Transverse colon (tissue), 4 donors: ENCODE measurements around the gene CLEC18C. TPM values are rescaled to one million over a fixed set of nuclear protein-coding genes. Genes with fewer than 3 reads are reported as not detected.

Experiments
- DNase-seq: peaks from one replicate; pipeline ENCODE4 v3.0.0-alpha.2; 2019
- H3K27ac ChIP-seq, 4 donors: fragments of 200-600 bp; sonication (generic); 2 replicates each; pipeline ENCODE4 v1.5.1; 2016 to 2018; ENCODE audit warnings: inconsistent platforms in 4 of 4
- H3K27me3 ChIP-seq: fragments of 200-600 bp; sonication (generic); 2 replicates; pipeline ENCODE4 v1.5.1; 2017; ENCODE audit warnings: inconsistent platforms
- H3K36me3 ChIP-seq, 4 donors: fragments of 200-600 bp; sonication (generic); 2 replicates each; pipeline ENCODE4 v1.5.1; 2017 to 2019; ENCODE audit warnings: inconsistent platforms in 4 of 4
- H3K4me1 ChIP-seq, 4 donors: fragments of 200-600 bp; sonication (generic); 2 replicates each; pipeline ENCODE4 v1.5.1; 2017 to 2020; ENCODE audit warnings: inconsistent platforms in 4 of 4
- H3K4me3 ChIP-seq, 4 donors: fragments of 200-600 bp; sonication (generic); 1 replicate in 1 of 4; 2 replicates in 3 of 4; pipeline versions ENCODE4 v1.5.1 to v1.6.1; 2017 to 2019; ENCODE audit warnings: inconsistent platforms in 4 of 4
- H3K9me3 ChIP-seq, 2 donors: fragments of 200-600 bp; sonication (generic); 2 replicates each; pipeline ENCODE4 v1.5.1; 2017 to 2019; ENCODE audit warnings: inconsistent platforms in 2 of 2
- EP300 ChIP-seq: sonication (generic); formaldehyde crosslinking; IDR thresholded peaks from one replicate; pipeline ENCODE4 v1.6.1; 2017; ENCODE audit warnings: antibody characterized with exemption, low read depth
- POLR2A ChIP-seq: fragments of 450-650 bp; IDR thresholded peaks from one replicate; pipeline ENCODE4 v1.6.1; 2016; ENCODE audit warnings: antibody characterized with exemption, mild to moderate bottlenecking, moderate library complexity
- POLR2AphosphoS5 ChIP-seq, 3 donors: sonication (generic); formaldehyde crosslinking; IDR thresholded peaks; one replicate each; pipeline ENCODE4 v1.6.1; 2016; ENCODE audit warnings: antibody characterized with exemption in 3 of 3
- WGBS, 2 donors: methylation state at CpG; one replicate each; pipeline ENCODE4 v1.1.5; 2018; ENCODE audit warnings: low coverage in 1 of 2; 5-methylcytosine and 5-hydroxymethylcytosine counted together
- in situ Hi-C, 4 donors: fragments of 200-750 bp; cut with MboI; loops; one replicate each; pipeline versions ENCODE4 v1.15.0 to v1.15.1; 2017; ENCODE audit warnings: low sequenced_read_pairs in 3 of 4, low pct_ligation_motif_present in 1 of 4, low pct_unique_long_range_greater_than_20kb in 1 of 4
- intact Hi-C: fragments of 100-400 bp; cut with DNase I; formaldehyde crosslinking; loops from one replicate; pipeline ENCODE4 v1.15.1; 2023; ENCODE audit warnings: low total_unique reads
- total RNA-seq, 4 donors: library from RNA; depleted of rRNA; stranded (reverse); fragments of >200 nt; gene quantifications; one replicate each; pipeline ENCODE4 v1.1.0, GENCODE V29; 2016
- TF ChIP-seq, protein P1 (sequence below), 5 experiments: fragments of 200-600 bp in 3 of 5; fragments of 450-650 bp in 2 of 5; sonication (generic) in 3 of 5; IDR thresholded peaks; 1 replicate in 2 of 5; 2 replicates in 3 of 5; pipeline ENCODE4 v1.5.1; 2016 to 2017; ENCODE audit warnings: antibody characterized with exemption in 5 of 5, inconsistent platforms in 3 of 5, mild to moderate bottlenecking in 2 of 5, moderate library complexity in 1 of 5

CLEC18C gene
- total RNA-seq, 4 donors from 2014 or later, result 0.55 to 4.1 (median 0.79) TPM; not detected in 1

GRCh38 chr16:70158261-70158939, 15.2 kb upstream of the CLEC18C start:
- intact Hi-C loops (no loop called here), in situ Hi-C loops (loop anchor here in 1 of 4 donors (25.0 kb wide), 1 partner anchor 104 kb away; the partner anchor contains the start of gene EXOSC6)
- no peak for TF ChIP-seq EP300
- no peak for TF ChIP-seq POLR2A
- TF ChIP-seq, protein P1, sequence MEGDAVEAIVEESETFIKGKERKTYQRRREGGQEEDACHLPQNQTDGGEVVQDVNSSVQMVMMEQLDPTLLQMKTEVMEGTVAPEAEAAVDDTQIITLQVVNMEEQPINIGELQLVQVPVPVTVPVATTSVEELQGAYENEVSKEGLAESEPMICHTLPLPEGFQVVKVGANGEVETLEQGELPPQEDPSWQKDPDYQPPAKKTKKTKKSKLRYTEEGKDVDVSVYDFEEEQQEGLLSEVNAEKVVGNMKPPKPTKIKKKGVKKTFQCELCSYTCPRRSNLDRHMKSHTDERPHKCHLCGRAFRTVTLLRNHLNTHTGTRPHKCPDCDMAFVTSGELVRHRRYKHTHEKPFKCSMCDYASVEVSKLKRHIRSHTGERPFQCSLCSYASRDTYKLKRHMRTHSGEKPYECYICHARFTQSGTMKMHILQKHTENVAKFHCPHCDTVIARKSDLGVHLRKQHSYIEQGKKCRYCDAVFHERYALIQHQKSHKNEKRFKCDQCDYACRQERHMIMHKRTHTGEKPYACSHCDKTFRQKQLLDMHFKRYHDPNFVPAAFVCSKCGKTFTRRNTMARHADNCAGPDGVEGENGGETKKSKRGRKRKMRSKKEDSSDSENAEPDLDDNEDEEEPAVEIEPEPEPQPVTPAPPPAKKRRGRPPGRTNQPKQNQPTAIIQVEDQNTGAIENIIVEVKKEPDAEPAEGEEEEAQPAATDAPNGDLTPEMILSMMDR (IDR thresholded peaks at IDR 0.05), result no peak
- no peak for TF ChIP-seq POLR2AphosphoS5 (IDR thresholded peaks at IDR 0.05)
- 84 to 86% methylated on average over 7 of the region's 7 CpGs for WGBS, 2 donors
- H3K27me3 ChIP-seq, result no peaks in the 10 kb centered on the region
- DNase-seq, result no peak
- no peak overlapping the region for H3K4me3 ChIP-seq
- no peaks in the 10 kb centered on the region for H3K9me3 ChIP-seq
- peaks cover 0 to 75% (median 36%) of the 10 kb centered on the region in 4 donors for H3K36me3 ChIP-seq
- peaks cover 0 to 15% (median 6%) of the 10 kb centered on the region in 4 donors for H3K4me1 ChIP-seq
- H3K27ac ChIP-seq, result no peak overlapping the region

DNA sequence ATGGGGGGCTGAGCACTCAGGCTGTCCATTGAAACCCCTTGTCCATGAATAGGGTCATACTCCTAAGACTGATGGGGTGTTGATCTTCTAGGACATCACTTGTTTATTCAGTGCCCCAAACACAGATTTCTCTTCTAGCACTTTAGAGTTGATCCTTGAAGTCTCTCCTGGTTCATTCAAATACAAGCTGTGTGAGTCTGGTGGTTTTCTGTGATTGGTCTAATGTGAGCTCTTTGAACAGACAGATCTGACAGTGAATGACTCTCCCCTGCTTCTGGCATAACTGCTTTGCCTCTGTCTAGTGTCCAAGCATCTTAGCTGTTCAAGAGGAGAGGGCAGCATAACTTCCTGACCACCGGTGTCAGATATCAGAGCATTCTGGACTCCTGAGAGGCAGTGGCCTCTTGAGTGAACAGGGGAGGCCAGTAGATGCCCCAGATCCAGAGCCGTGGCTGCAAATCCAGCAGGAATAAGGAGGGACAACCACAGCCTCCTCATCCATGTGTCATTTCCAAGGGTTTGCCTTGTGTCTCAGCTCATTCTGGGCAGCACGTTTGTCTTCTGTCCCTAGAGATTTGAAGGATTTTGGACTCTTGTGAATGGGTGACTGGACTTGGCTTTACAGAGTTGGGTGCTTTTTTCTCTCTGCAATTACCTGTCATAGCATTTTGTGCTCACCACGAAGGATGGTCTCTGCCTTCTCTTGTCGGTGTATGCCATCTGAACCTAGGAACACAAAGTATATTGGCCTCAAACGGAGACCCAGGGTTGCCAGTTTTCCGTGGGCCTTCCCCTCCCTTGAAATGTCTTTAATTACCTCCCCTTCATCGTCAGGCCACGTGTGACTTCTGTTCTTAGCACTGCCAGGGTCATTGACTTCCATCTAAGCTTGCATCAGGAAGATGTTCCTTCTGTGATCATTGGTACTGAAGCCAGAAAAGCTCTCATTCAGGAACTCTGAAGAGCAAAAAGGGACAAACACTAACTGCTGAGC, 13.9 kb upstream of the CLEC18C start:
- intact Hi-C loops (loop anchor here (10.0 kb wide), 1 partner anchor 95 kb away; the partner anchor contains the start of gene EXOSC6), in situ Hi-C loops (loop anchor here in 1 of 4 donors (25.0 kb wide), 1 partner anchor 103 kb away; the partner anchor contains the start of gene EXOSC6)
- no peak for TF ChIP-seq POLR2AphosphoS5 (IDR thresholded peaks at IDR 0.05)
- no peak for TF ChIP-seq EP300
- no peak for TF ChIP-seq POLR2A
- TF ChIP-seq, protein P1 (IDR thresholded peaks at IDR 0.05), result no peak
- Histone ChIP-seq H3K27me3 (no peaks in the 10 kb centered on the region), H3K4me3 (no peak overlapping the region), H3K36me3 (peaks cover 0 to 62% (median 29%) of the 10 kb centered on the region in 4 donors), H3K9me3 (no peaks in the 10 kb centered on the region), H3K4me1 (peaks cover 0 to 14% (median 5%) of the 10 kb centered on the region in 4 donors), H3K27ac (no peak overlapping the region)
- no peak for DNase-seq
- WGBS, 2 donors, result 73 to 79% methylated on average over 8 to 9 of the region's 9 CpGs

GRCh38 chr16:70160388-70160787, 13.2 kb upstream of the CLEC18C start:
- in situ Hi-C loops, result loop anchor here in 1 of 4 donors (25.0 kb wide), 1 partner anchor 102 kb away; the partner anchor contains the start of gene EXOSC6
- no peaks in the 10 kb centered on the region for H3K27me3 ChIP-seq
- DNase-seq, result no peak
- no peak for TF ChIP-seq EP300
- TF ChIP-seq, protein P1 (IDR thresholded peaks at IDR 0.05), result no peak
- TF ChIP-seq POLR2A, result no peak
- no peak for TF ChIP-seq POLR2AphosphoS5 (IDR thresholded peaks at IDR 0.05)
- H3K4me1 ChIP-seq, result peaks cover 0 to 14% (median 5%) of the 10 kb centered on the region in 4 donors
- H3K27ac ChIP-seq, result no peak overlapping the region
- intact Hi-C loops, result loop anchor here (10.0 kb wide), 1 partner anchor 94 kb away; the partner anchor contains the start of gene EXOSC6
- peaks cover 0 to 55% (median 26%) of the 10 kb centered on the region in 4 donors for H3K36me3 ChIP-seq
- H3K4me3 ChIP-seq, result no peak overlapping the region
- no peaks in the 10 kb centered on the region for H3K9me3 ChIP-seq
- 93 to 94% methylated on average over 6 of the region's 6 CpGs for WGBS, 2 donors
